Measurements from ENCODE around the gene DLG2. TPM values are rescaled to one million over a fixed set of nuclear protein-coding genes. Genes with fewer than 3 reads are reported as not detected.
A peak's percentile ranks its signal among the peaks of the same experiment; 100 is the strongest.

DLG2 gene
- polyA plus RNA-seq, 1 donor = 8.1 TPM

- Histone ChIP-seq H3K36me3 (ENCODE audit: control insufficient read depth, insufficient read depth, low read length) (no peaks in the 10 kb centered on the region), H3K9me3 (ENCODE audit: control insufficient read depth, low read depth, low read length) (no peaks in the 10 kb centered on the region), H3K27ac (ENCODE audit: low read length) (no peak overlapping the region), H3K27me3 (ENCODE audit: control insufficient read depth, insufficient read depth, low read length) (no peaks in the 10 kb centered on the region), H3K4me3 (ENCODE audit: low read length) (no peak overlapping the region), H3K4me1 (ENCODE audit: control insufficient read depth, insufficient read depth, low read length) (no peaks in the 10 kb centered on the region)
- DNase-seq = peak; percentile 14 to 15
- WGBS (ENCODE audit: insufficient coverage, low lambda C conversion rate) = no CpG with 5 or more reads among the region's 2 CpGs
Observed at GRCh38 chr11:83410605-83411565, 2216.3 kb downstream of the DLG2 start.

- no peaks in the 10 kb centered on the region for H3K4me1 ChIP-seq (ENCODE audit: control insufficient read depth, insufficient read depth, low read length)
- DNase-seq = no peak
- no peak overlapping the region for H3K4me3 ChIP-seq (ENCODE audit: low read length)
- no peak overlapping the region for H3K27ac ChIP-seq (ENCODE audit: low read length)
- no peaks in the 10 kb centered on the region for H3K36me3 ChIP-seq (ENCODE audit: control insufficient read depth, insufficient read depth, low read length)
- WGBS (ENCODE audit: insufficient coverage, low lambda C conversion rate) = no CpG with 5 or more reads among the region's 2 CpGs
- no peaks in the 10 kb centered on the region for H3K9me3 ChIP-seq (ENCODE audit: control insufficient read depth, low read depth, low read length)
- no peaks in the 10 kb centered on the region for H3K27me3 ChIP-seq (ENCODE audit: control insufficient read depth, insufficient read depth, low read length)
Observed at GRCh38 chr11:83409891-83410290, 2217.3 kb downstream of the DLG2 start.

- H3K27ac ChIP-seq (ENCODE audit: low read length) = no peak overlapping the region
- H3K4me1 ChIP-seq (ENCODE audit: control insufficient read depth, insufficient read depth, low read length) = no peaks in the 10 kb centered on the region
- H3K27me3 ChIP-seq (ENCODE audit: control insufficient read depth, insufficient read depth, low read length) = no peaks in the 10 kb centered on the region
- no CpG with 5 or more reads among the region's 1 CpG for WGBS (ENCODE audit: insufficient coverage, low lambda C conversion rate)
- H3K4me3 ChIP-seq (ENCODE audit: low read length) = no peak overlapping the region
- H3K36me3 ChIP-seq (ENCODE audit: control insufficient read depth, insufficient read depth, low read length) = no peaks in the 10 kb centered on the region
- DNase-seq = no peak
- no peaks in the 10 kb centered on the region for H3K9me3 ChIP-seq (ENCODE audit: control insufficient read depth, low read depth, low read length)
Observed at GRCh38 chr11:83409476-83409875, 2217.7 kb downstream of the DLG2 start.

- no peaks in the 10 kb centered on the region for H3K36me3 ChIP-seq (ENCODE audit: control insufficient read depth, insufficient read depth, low read length)
- WGBS (ENCODE audit: insufficient coverage, low lambda C conversion rate) = no CpG with 5 or more reads among the region's 1 CpG
- no peaks in the 10 kb centered on the region for H3K4me1 ChIP-seq (ENCODE audit: control insufficient read depth, insufficient read depth, low read length)
- H3K9me3 ChIP-seq (ENCODE audit: control insufficient read depth, low read depth, low read length) = no peaks in the 10 kb centered on the region
- no peak overlapping the region for H3K4me3 ChIP-seq (ENCODE audit: low read length)
- DNase-seq = no peak
- no peaks in the 10 kb centered on the region for H3K27me3 ChIP-seq (ENCODE audit: control insufficient read depth, insufficient read depth, low read length)
- no peak overlapping the region for H3K27ac ChIP-seq (ENCODE audit: low read length)
Observed at GRCh38 chr11:83408946-83409345, 2218.2 kb downstream of the DLG2 start.

Other genes starting within 250 kb of the DLG2 start
- gene TMEM126B, start 1.2 kb upstream of the DLG2 start, polyA plus RNA-seq = 78.4 TPM
- gene TMEM126A, start 20.6 kb upstream of the DLG2 start, polyA plus RNA-seq = 48.6 TPM
- gene CREBZF, start 37.8 kb upstream of the DLG2 start, polyA plus RNA-seq = 88.5 TPM
- gene CCDC89, start 58.9 kb upstream of the DLG2 start, polyA plus RNA-seq = 0.94 TPM
- gene SYTL2, start 183.8 kb upstream of the DLG2 start, polyA plus RNA-seq = 40.9 TPM
- 0.04 TPM for gene CCDC83, start 228.0 kb upstream of the DLG2 start, polyA plus RNA-seq